SIG-M5 treated with dmso at 0.1 percent for 504 hours (cell line): ENCODE data around the gene SAG.

Source experiments
- DNase-seq: peaks from one replicate; lab custom pipeline; 2025; ENCODE audit not compliant: unreplicated experiment; lab: John Stamatoyannopoulos, UW

The SAG gene

GRCh38 chr2:233307565-233307964, at the start of gene SAG:
TSS of gene SAG (plus strand) at chr2:233307816. CDS start at chr2:233309190, 1,374 bp downstream.
- no peak for DNase-seq

GRCh38 chr2:233258211-233258610, 49.4 kb upstream of the SAG start:
- no peak for DNase-seq

- DNase-seq = no peak
These were observed 47.9 kb upstream of the SAG start for GRCh38 chr2:233259730-233260129.

GRCh38 chr2:233260661-233261060, 47.0 kb upstream of the SAG start:
- no peak for DNase-seq

GRCh38 chr2:233261819-233262555, 45.6 kb upstream of the SAG start:
- DNase-seq = no peak

- DNase-seq = no peak
These were observed 45.1 kb upstream of the SAG start for GRCh38 chr2:233262562-233262961.

GRCh38 chr2:233263045-233263570, 44.5 kb upstream of the SAG start:
- no peak for DNase-seq

GRCh38 chr2:233264667-233265066, 42.9 kb upstream of the SAG start:
- DNase-seq = no peak

GRCh38 chr2:233265899-233266431, 41.7 kb upstream of the SAG start:
- no peak for DNase-seq

- DNase-seq = no peak
These were observed 41.1 kb upstream of the SAG start for GRCh38 chr2:233266481-233266880.

- DNase-seq = no peak
These were observed 39.9 kb upstream of the SAG start for GRCh38 chr2:233267516-233268245.

GRCh38 chr2:233270366-233270765, 37.2 kb upstream of the SAG start:
- DNase-seq = no peak

GRCh38 chr2:233270951-233271350, 36.7 kb upstream of the SAG start:
- no peak for DNase-seq

GRCh38 chr2:233271693-233272092, 35.9 kb upstream of the SAG start:
- DNase-seq = peak; percentile 44

GRCh38 chr2:233273120-233273519, 34.5 kb upstream of the SAG start:
- DNase-seq = no peak

GRCh38 chr2:233275223-233275622, 32.4 kb upstream of the SAG start:
- no peak for DNase-seq

GRCh38 chr2:233278921-233279320, 28.7 kb upstream of the SAG start:
- no peak for DNase-seq

- no peak for DNase-seq
These were observed 27.4 kb upstream of the SAG start for GRCh38 chr2:233280114-233280693.

GRCh38 chr2:233281553-233281952, 26.1 kb upstream of the SAG start:
- DNase-seq = no peak

GRCh38 chr2:233281992-233282603, 25.5 kb upstream of the SAG start:
- DNase-seq = no peak

- DNase-seq = no peak
These were observed 21.7 kb upstream of the SAG start for GRCh38 chr2:233285921-233286320.
